ENCODE measurements around the gene SDHB.
A peak's percentile ranks its signal among the peaks of the same experiment; 100 is the strongest.

SDHB gene

DNA sequence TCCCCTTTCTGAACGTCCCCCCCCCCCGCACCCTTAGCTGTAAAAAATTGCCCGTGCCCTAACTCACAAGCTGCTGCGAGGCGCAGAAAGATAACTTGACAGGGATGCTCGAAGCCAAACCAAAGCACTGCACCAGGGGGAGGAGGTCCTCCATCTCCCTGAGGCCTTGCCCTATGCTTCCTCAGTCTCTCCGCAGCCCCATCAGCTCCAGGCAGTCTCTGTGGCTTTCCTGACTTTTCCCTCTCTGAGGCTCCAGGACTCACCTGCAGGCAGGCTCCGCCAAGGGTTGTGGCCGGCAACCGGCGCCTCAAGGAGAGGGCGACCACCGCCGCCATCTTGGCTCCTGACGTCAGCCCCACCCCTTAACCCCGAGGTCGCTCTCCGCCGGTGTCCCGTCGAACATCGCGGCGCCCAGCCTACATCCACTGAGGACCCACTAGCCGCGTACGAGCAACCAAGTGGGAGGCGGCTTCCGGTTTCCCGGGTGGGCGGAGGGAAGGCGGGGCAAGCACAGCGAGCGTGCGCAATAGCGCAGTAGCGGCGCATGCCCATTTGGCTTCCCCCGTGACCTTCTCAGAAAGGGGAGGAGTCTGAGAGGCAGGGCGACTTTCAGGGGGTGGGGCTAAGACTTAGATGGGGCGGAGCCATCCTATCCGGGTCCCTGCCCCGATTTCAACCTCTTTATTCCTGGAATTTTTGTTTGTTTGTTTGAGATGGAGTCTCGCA is at the start of gene SDHB:
TSS of gene SDHB (minus strand) at position 348 of the 726 bp plus-strand sequence. CDS start at position 335, 13 bp downstream.
- peak; percentile 99 for DNase-seq

DNA sequence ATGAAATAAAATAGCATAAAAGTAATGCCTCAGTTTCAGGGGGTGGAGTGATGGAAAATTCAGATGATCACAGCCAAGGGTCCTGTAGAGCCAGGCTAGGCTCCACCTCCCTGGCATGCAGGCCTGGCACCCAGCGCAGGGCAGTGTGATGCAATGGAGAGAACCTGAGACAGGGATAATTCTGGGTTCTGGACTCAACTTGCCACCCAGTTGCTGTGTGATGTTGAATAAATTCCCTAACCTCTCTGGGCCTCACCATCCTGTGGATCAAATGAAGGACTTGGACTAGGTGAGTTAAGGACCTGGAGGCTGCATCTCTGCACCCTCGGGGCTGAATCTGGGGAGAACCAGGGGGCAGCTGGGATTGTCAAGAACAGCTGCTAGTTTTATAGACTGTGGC is 48.4 kb upstream of the SDHB start:
- no peak for DNase-seq

DNA sequence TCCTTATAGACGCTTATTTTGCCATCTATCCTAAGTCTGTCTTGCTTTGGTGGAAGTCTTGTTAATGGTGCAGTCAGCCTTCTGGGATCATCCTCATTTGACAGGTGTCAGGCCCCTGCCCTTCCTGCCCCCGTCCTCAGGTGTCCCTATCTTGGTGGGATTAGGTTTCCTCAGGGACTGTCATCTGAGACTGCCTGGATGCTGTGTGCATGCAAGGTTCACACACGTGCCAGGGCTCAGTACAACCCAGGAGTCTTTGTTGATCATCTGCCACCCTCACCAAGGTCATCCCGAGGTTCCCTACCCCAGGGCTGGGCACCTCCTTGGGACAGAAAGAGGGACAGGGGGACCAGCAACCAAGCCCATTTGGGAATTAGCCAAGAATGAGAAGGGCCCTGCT is 47.4 kb upstream of the SDHB start:
- no peak for DNase-seq

DNA sequence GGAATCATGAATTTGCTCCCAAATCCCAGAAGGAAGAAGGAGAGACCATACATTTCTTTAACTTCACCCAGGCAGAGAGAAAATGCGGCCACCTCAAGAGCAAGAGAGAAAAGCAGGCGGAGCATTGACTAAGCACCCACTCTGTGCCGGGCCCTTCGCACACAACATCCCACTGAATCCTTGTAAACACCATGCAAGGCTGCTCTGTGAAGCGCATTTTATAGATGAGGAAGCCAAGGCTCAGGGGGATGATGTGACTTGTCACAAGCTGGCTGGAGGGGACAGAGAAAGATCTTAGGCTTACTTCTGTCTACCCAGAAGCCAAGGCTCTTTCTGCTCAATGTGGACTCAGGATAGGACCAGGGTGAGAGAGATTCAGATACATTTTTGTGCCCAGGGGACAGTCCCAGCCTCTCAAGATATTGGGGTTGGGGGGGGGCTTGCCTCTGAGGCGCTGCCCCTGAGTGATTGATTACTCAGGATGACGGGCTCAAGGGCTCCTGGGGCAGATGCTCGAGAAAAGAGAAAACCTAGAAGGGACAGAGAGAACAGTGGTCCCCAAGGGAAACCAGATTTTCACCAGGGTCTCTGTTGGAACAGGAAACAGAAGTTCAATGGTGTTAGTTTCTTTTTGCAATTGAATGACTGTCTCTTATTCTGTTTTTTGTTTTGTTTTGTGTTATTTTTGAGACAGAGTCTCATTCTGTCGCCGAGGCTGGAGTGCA is 45.9 kb upstream of the SDHB start:
- DNase-seq: no peak

DNA sequence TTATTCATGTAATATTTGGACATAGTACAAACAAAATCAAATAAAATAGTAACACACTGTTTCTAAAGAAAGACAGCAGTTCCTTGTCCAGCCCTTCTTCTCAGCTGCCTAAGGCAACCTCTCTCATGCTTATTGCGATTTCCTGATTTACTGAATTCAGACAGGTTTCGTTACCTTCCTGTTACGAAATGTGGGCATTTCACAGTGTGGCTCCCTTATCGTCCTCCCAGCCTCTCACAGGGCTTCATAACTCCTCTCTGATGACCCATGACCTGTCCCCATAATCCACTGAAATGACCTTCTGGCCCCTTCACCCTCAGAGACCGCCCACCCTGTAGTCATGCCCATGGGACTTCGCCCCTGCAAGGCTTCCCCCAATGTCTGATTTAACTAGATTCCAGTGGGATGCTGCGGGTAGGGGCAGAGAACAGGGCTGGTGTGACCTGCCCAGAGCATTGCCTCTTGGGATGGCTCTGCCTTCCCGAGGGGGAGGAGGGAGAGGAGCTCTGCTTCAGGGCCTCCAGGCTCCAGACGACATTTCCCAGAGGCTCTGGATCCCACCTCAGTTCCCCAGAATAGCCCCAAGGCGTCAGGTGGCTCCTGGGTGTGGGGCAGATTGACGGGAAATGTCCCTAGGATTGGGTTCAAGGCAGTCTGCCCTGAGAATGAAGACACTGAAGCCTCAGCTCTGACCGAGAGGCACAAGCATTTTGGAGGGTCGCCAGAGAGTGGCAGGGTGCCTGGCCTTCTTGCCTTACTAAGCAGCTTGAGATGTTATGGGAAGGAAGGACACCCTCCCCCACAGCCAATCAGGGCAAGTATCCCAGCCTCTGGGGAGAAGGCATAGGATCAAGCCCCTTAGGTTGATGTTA is 44.9 kb upstream of the SDHB start:
- no peak for DNase-seq

DNA sequence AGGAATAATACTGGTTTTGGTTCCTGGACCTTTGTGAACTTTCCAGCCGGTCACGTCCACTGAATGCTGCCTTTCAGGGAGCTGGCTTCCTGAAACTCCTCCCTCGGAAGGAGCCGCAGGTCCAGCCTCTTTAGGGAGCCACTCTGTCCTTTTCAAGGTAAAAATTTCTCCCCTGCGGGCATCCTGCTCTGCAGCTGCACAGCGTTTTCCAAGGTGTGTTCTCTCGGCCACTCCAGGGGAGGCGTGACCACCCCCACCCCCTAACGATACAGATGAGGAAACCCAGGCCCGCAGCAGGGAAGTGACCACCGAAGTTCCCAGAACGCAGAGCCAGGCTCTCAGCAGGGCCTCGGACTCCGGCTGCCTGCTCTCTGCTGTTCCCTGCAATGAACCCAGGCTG is 44.0 kb upstream of the SDHB start:
- DNase-seq: no peak

DNA sequence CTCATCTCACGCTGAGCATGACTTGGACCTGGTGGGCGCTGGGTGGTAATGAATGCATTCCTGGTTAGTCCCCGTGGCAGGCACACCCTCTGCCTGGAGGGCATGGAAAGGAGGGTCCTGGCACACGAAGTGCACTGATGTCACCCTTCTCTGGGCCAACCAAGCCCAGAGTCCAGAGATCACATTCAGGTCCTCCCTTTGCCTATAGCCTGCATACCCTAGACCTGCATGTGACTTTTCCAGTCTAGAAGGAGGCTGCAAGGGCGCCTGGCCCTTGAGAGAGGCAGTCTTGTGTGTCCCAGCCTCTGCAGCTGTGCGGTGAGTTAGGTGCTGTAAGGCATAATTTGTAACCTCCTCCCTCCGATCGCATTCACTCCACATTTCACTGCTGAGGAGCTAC is 43.3 kb upstream of the SDHB start:
- DNase-seq: no peak

DNA sequence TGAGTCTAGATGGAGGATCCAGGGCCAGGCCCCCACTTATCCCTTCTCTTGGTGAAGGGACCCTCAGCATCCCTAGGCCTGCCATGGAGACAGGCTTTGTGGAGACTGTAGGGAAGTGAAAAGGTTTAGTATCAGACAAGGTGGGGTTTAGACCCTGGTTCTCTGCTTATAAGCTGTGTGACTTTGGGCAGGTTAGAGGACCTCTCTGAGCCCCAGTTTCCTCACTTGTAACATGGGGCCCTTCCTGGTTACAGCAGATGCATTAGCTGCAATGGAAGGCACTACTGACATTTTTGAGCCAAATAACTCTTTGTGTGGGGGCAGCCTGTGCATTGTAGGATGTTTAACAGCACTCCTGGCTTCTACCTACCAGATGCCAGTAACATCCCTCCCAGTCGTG is 42.8 kb upstream of the SDHB start:
- DNase-seq: no peak

DNA sequence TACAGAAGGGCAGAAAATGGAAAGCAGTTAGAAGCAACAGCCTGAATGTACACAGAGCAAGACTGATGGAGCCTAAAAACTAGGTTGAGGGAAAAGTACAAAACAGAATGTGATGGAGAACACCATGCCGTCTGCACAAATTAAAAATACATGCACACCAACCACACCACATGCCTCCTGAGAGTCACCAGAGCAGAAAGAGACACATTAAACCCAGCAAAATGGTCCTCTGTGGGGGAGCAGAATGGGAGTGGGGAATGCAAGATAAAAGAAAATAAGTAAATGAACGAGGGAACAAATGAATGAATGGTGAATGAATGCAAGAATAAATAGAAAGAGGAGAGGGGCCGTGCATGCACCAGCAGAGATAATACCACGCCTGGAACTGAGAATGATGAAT is 41.3 kb upstream of the SDHB start:
- no peak for DNase-seq

DNA sequence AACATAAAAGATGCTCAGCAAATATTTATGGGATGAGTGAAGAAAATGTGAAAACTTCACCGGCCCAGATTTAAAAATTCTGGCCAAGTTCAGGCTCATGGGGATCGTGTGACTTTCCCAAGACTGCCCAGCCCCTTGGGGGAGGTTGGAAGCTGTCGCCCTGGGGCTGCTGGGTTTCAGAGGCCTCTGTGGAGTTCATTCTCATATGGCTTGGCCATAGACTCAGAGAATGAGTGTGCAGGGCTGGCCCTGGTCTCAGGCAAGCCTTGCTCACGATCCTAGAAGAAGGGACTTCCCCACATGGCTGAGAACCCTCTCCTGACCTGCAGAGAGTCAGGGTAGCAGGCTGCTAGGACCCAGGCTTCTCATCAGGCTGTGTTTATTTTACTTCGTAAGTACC is 40.8 kb upstream of the SDHB start:
- no peak for DNase-seq

DNA sequence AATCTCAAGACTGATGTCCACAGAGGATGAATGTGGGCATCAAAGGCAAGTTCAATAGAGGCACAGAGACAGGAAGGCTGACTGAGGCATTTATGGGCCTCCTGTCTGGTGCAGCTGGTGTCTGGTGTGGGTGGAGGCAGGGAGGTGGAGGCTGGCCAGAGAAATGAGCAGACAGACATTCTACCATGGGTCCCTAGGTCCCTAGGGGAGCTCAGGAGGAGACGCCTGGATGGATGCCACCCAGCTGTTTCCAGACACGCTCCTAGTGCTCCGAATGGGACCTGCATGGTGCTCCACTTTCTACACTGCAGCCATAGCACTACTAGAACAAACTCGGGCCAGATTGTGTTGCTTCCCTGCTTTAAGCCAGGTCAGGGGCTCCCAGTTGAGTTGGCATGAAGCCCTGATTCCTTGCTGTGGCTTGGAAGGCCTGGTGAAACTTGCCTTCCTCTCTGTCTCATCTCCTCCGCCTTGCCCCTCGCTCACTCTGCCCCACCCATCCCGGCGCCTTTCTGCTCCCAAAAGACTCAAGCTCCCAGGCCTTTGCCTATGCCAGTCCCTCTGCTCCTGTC is 40.1 kb upstream of the SDHB start:
- DNase-seq: no peak

DNA sequence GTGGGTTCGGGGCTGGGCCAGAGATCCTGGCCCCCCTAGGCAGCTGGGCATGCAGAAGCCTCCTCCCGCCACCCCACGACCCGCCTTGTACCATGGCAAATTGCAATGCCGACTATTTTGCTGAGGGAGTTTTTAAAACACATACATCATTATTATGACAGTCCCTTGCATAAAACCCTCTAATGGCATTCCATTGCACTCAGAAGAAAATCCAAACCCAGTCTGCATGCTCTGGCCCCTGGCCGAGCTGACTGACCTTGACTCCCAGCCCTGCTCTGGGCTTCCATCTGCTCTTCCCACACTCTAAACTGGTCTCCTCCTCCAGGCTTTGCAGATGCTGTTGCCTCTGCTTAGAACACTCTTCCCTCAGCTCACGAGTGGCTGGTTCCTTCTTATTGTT is 37.4 kb upstream of the SDHB start:
- DNase-seq: no peak

DNA sequence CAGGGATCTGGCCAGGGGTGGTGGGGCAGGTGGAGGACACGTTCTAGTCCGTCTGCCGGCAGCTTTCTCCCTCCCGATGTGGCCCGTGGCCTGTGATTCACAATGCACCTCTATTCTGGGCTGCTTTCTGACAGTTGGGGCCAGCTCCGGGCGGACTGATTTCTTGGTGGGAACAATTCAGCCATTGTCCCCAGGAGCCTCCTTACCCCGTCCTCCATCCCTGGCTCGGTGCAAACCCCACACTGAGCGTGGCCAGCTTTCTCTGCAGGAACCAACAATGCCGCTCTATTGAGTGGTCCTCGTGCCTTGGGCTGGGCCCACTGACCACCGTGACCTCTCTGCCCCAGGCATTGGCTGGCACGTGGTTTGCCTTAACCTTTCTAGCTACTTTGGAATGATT is 35.7 kb upstream of the SDHB start:
- DNase-seq: no peak

DNA sequence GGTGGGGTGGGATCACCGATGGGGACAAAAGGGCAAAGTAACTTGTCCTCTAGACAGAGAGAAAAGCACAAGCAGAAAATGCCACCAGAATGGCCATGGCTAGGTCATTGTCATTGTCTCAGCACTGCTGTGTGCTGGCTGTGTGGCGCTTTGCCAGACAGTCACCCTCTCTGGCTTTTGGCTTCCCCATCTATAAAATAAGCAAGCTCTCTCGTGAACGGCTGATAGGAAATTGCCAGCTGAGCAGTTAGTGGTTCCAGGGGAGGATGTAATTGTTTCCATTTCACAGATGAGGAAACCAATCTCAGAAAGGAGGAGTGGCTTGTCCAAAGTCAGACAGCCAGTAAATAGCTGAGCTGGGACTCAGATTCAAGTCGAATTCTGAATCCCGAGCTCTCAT is 32.9 kb upstream of the SDHB start:
- no peak for DNase-seq

DNA sequence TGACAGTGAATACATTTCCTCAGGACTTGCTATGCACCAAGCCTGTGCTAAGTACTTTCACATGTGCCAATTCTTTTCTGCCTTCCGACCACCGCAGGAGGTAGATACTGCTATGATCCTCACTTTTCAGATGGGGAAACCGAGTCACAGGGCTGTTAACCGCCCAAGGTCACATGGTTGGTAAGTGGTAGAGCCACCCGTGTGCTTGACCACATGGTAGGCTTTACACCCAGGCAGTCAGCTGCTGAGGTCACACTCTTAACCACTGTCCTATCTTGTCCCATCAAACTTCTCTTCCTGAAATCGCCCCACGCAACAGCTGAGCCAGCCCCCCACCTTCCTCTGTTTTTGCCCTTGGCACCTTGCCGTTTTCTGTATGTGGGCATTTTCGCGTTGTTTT is 31.0 kb upstream of the SDHB start:
- no peak for DNase-seq

DNA sequence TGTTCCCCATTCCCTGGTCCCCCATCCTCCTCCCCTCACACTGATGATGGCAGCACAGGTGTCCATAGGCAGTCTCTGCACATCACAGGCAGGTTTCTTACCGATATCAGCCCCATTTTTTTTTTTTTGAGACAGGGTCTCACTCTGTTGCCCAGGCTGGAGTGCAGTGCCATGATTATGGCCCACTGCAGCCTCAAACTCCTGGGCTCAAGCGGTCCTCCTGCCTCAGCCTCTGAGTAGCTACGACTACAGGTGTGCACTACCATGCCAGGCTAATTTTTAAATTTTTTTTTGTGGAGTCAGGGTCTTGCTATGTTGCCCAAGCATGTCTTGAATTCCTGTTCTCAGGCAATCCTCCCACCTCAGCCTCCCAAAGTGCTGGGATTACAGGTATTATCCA is 28.9 kb upstream of the SDHB start:
- DNase-seq: no peak

DNA sequence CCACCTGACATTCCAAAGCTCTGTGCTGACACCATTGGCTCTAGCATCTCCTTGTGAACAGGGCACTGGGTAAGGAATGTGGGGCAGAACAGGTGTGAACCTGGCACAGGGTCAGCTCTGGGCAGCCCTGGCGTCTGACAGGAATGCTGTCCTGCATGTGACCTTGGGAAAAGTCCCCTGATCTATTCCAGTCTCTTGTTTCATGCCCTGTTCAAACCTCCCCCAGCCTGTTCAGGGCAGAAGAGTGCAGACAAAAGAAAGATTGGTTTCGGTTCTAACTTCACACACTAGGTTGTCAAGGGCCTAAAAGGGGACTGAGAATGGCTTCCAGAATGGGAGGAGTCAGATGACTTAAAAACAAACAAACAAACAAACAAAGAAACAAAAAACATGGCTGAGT is 27.6 kb upstream of the SDHB start:
- no peak for DNase-seq

DNA sequence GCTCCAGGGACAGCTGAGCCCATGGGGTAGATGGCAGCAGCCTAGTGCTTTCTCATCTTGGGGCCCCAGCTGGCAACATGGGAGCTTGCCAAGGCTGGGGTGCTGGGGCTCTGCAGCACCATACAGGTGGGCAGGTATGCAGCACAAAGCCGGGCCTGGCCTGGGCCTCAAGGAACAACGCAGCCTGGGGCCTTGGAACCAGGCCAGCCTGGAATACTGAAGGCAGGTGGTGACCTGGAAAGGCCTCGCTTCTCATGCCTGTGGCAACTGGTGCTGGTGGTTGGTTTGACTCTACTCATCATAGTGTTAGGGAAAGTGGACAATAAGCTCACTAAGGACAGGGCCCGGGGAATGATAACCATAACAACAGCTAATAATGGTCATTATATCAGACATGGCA is 27.0 kb upstream of the SDHB start:
- no peak for DNase-seq

DNA sequence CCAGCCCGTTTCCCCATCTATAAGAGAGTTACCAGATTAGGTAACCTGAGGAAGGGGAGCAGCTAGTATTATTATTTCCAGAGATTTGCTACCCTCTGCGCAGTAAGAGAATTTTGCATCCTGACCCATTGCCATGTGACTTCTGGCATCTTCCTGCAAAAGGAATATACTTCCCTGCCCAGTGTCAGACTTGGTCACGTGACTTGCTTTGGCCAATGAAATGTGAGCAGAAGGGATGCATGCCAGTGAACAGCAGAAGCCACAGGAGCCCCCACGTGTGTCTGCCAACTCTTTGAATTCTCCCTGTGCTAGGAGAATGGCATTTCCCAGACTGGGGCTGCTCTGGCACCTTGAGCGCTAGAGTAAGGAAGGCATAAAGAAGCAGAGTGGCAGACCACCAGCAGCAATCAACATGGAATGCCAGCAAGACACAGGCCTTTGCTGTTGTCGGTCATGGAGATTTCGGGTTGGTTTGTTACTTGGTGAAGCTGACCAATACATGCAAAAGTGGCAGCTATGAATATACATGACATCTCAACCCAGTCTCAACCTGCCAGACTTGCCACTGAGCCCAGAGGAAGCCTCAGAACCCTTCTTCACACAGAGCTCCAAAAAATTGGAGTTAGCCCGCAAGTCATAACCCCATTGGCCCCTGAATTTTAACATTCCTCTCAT is 26.4 kb upstream of the SDHB start:
- no peak for DNase-seq

DNA sequence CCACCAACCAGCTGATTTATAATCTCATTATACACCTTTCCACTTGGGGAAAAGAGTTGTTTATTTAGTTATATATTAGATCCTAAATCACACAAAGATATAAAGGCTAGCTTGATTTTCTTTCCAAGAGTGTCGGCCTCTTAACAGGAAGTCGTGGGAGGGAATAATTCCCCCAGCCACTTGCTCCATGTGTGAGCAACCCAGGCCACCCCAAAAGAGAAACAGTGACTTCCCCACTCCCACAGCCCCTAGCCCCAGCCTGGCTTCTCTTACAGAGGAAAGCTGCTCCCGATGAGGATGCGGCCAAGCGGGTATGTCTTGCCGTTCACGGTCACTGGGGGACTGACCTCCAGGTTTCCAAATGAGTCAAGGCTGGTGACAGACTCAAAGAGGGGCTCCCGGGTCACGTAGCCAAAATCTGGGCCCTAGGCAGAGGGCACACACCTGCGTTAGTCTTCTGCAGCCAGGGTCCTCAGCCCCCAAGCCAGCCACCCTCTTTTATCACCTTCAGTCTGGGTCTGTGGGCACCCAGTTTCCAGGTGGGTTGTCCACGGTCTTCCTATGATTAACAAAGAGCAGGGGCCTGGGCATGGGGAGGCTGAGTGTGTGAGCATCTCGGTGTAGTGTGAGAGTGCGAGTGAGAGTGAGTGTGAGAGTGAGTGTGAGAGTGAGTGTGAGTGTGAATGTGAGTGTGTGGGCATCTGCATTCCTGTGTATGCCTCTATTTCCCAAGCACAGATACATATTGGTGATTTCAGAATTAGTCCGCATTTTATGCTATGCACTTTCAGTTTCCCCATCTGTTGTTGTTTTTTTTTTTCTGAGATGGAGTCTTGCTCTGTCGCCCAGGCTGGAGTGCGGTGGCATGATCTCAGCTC is 25.4 kb upstream of the SDHB start:
- DNase-seq: no peak

DNA sequence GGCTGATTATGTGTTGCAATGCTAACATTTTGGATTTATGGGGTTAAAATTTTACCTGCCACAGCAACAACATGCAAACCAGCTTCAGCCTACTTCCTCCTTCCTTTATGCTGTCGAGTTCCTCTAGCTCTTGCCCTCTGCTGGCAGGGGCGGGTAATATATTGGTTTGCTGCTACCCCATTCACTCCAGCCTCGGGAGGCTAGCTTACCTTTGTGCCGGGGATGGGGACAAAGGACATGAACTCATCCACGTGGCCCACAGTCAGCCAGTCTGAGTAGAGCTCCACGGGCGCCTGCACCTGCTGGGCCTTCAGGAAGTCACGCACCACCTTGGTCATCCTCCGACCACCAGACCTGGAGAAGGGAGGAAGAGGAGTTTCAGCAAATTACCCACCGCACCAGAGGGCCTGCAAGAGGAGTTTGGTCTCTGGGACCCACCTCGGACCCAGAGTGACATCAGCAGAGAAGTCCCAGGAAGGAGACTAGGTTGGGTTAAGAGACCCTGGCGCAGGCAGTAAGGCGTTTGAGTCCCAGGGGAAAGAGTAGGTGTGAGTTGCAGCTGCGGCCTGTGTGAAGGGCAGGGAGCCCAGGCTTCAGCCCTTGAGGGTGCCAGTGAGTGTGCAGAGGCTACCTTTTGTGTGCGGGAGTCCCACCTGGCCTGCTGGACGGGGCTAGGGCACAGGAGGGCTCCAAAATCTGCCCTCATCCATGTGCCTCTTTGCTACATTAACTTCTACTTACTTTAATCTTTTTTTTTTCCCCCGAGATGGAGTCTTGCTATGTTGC is 21.8 kb upstream of the SDHB start:
- no peak for DNase-seq
